Liver (tissue), 9 donors: ENCODE data around the gene CORO2A. TPM values are rescaled to one million over a fixed set of nuclear protein-coding genes. Genes with fewer than 3 reads are reported as not detected.

ENCODE experiments used
- DNase-seq: peaks from one replicate; pipeline ENCODE4 v3.0.0-alpha.2; 2017; ENCODE audit warnings: low spot score
- H3K27ac ChIP-seq, 2 donors: one replicate each; pipeline ENCODE4 v1.7.0; 2013; ENCODE audit warnings: inconsistent platforms in 2 of 2, low read length in 2 of 2, control low read depth in 1 of 2, low read depth in 1 of 2, mild to moderate bottlenecking in 1 of 2
- H3K27me3 ChIP-seq, 4 donors: one replicate each; pipeline versions ENCODE4 v1.6.1 to v1.7.0; 2013; ENCODE audit warnings: low read length in 3 of 4, inconsistent platforms in 1 of 4, mild to moderate bottlenecking in 1 of 4, moderate library complexity in 1 of 4; ENCODE audit not compliant: control insufficient read depth in 4 of 4, insufficient read depth in 4 of 4
- H3K36me3 ChIP-seq, 4 donors: one replicate each; pipeline versions ENCODE4 v1.6.1 to v1.7.0; 2013; ENCODE audit warnings: low read length in 3 of 4, mild to moderate bottlenecking in 3 of 4, low read depth in 1 of 4, moderate library complexity in 1 of 4; ENCODE audit not compliant: control insufficient read depth in 4 of 4, insufficient read depth in 3 of 4
- H3K4me1 ChIP-seq, 4 donors: one replicate each; pipeline versions ENCODE4 v1.6.1 to v1.7.0; 2013; ENCODE audit warnings: low read length in 3 of 4, mild to moderate bottlenecking in 3 of 4, moderate library complexity in 1 of 4; ENCODE audit not compliant: control insufficient read depth in 4 of 4, insufficient read depth in 4 of 4
- H3K4me3 ChIP-seq, 3 donors: one replicate each; pipeline versions ENCODE4 v1.6.1 to v1.7.0; 2013; ENCODE audit warnings: low read length in 3 of 3, control low read depth in 1 of 3, low read depth in 1 of 3, mild to moderate bottlenecking in 1 of 3
- H3K9ac ChIP-seq, 2 donors: one replicate each; pipeline ENCODE4 v1.7.0; 2013; ENCODE audit warnings: low read length in 2 of 2, mild to moderate bottlenecking in 2 of 2, moderate library complexity in 2 of 2, control low read depth in 1 of 2, low read depth in 1 of 2
- H3K9me3 ChIP-seq, 4 donors: one replicate each; pipeline versions ENCODE4 v1.6.1 to v1.7.0; 2013; ENCODE audit warnings: low read length in 3 of 4; ENCODE audit not compliant: control insufficient read depth in 4 of 4
- FOXA1 ChIP-seq: IDR thresholded peaks from 2 replicates; pipeline ENCODE4 v1.6.1; 2016; ENCODE audit warnings: antibody characterized with exemption
- FOXA2 ChIP-seq: IDR thresholded peaks from 2 replicates; pipeline ENCODE4 v1.6.1; 2016; ENCODE audit warnings: antibody characterized with exemption
- GABPA ChIP-seq, 2 donors: IDR thresholded peaks in 1 of 2; conservative IDR thresholded peaks in 1 of 2; 2 replicates each; pipeline ENCODE4 v1.6.1; 2016; ENCODE audit warnings: antibody characterized with exemption in 2 of 2, mild to moderate bottlenecking in 1 of 2, moderate library complexity in 1 of 2
- HNF4A ChIP-seq, 2 donors: conservative IDR thresholded peaks; 2 replicates each; pipeline ENCODE4 v1.6.1; 2016; ENCODE audit warnings: antibody characterized with exemption in 2 of 2, mild to moderate bottlenecking in 2 of 2
- HNF4G ChIP-seq: IDR thresholded peaks from 2 replicates; pipeline ENCODE4 v1.6.1; 2016; ENCODE audit warnings: antibody characterized with exemption
- JUND ChIP-seq, 2 donors: IDR thresholded peaks; 2 replicates each; pipeline ENCODE4 v1.6.1; 2016; ENCODE audit warnings: antibody characterized with exemption in 2 of 2
- RAD21 ChIP-seq, 2 donors: IDR thresholded peaks; 2 replicates each; pipeline ENCODE4 v1.6.1; 2016; ENCODE audit warnings: antibody characterized with exemption in 2 of 2, mild to moderate bottlenecking in 2 of 2
- RXRA ChIP-seq, 2 donors: IDR thresholded peaks; 2 replicates each; pipeline ENCODE4 v1.6.1; 2017 to 2018; ENCODE audit warnings: antibody characterized with exemption in 2 of 2, mild to moderate bottlenecking in 1 of 2
- SP1 ChIP-seq: IDR thresholded peaks from 2 replicates; pipeline ENCODE4 v1.6.1; 2018; ENCODE audit warnings: antibody characterized with exemption, mild to moderate bottlenecking
- TAF1 ChIP-seq: conservative IDR thresholded peaks from 2 replicates; pipeline ENCODE4 v1.6.1; 2016; ENCODE audit warnings: antibody characterized with exemption, mild to moderate bottlenecking
- YY1 ChIP-seq: IDR thresholded peaks from 2 replicates; pipeline ENCODE4 v1.6.1; 2016; ENCODE audit warnings: antibody characterized with exemption, mild to moderate bottlenecking
- WGBS: extraction: QIAGEN DNeasy Blood & Tissue Kit; methylation state at CpG from one replicate; pipeline ENCODE4 v1.1.7; 2013; 5-methylcytosine and 5-hydroxymethylcytosine counted together
- polyA plus RNA-seq, 2 donors: library from polyadenylated mRNA; stranded (reverse) in 1 of 2; unstranded in 1 of 2; fragments of 200-250 nt in 1 of 2; fragments of >200 nt in 1 of 2; fragmentation: Nextera tagmentation in 1 of 2; extraction: Ambion mirVana in 1 of 2; gene quantifications; one replicate each; pipeline versions ENCODE4 v1.2.1 to v1.2.3, GENCODE V29; 2013 to 2015
- total RNA-seq, 2 donors: library from RNA; depleted of rRNA; stranded (reverse); fragments of >200 nt; gene quantifications; one replicate each; pipeline ENCODE4 v1.2.3, GENCODE V29; 2014
- TF ChIP-seq, protein P1 (sequence below): IDR thresholded peaks from 2 replicates; pipeline ENCODE4 v1.6.1; 2016; ENCODE audit warnings: antibody characterized with exemption
- TF ChIP-seq, protein P2 (sequence below): IDR thresholded peaks from 2 replicates; pipeline ENCODE4 v1.6.1; 2016; ENCODE audit warnings: antibody characterized with exemption, mild to moderate bottlenecking
- TF ChIP-seq, protein P3 (sequence below): IDR thresholded peaks from 2 replicates; pipeline ENCODE4 v1.6.1; 2016; ENCODE audit warnings: antibody characterized with exemption
- TF ChIP-seq, protein P4 (sequence below): fragments of 150-350 bp; IDR thresholded peaks from 2 replicates; pipeline ENCODE4 v1.5.1; 2017; ENCODE audit warnings: improper control_type of control experiment, low read depth, low read length; ENCODE audit not compliant: missing input control
- donor health status: healthy.
- donor health status: healthy.
- donor health status: healthy.
- donor health status: healthy.
- donor health status: healthy.

The CORO2A gene
- total and polyA plus RNA-seq, 4 donors = 1.2 to 2.8 (median 1.4) TPM

DNA sequence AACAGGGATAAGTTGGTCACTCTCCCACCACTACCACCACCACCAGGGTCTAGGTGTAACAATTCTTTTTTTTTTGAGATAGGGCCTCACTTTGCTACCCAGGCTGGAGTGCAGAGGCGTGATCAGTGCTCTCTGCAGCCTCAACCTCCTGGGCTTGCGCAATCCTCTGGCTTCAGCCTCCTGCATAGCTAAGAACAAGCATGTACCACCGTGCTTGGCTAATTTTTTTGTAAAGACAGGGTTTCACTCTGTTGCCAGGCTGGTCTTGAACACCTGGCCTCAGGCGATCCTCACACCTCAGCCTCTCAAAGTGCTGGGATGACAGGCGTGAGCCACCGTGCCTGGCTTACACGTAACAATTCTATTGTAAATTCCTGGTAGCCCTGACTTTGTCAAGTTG lies 27.5 kb downstream of the CORO2A start:
- Histone ChIP-seq H3K9me3 (no peaks in the 10 kb centered on the region), H3K27me3 (no peaks in the 10 kb centered on the region), H3K9ac (no peak overlapping the region), H3K4me3 (no peak overlapping the region), H3K36me3 (no peaks in the 10 kb centered on the region), H3K27ac (no peak overlapping the region), H3K4me1 (no peaks in the 10 kb centered on the region)
- WGBS = 80% methylated on average over 7 of the region's 7 CpGs
- TF ChIP-seq FOXA2 = no peak
- no peak for TF ChIP-seq YY1
- TF ChIP-seq, protein P1, sequence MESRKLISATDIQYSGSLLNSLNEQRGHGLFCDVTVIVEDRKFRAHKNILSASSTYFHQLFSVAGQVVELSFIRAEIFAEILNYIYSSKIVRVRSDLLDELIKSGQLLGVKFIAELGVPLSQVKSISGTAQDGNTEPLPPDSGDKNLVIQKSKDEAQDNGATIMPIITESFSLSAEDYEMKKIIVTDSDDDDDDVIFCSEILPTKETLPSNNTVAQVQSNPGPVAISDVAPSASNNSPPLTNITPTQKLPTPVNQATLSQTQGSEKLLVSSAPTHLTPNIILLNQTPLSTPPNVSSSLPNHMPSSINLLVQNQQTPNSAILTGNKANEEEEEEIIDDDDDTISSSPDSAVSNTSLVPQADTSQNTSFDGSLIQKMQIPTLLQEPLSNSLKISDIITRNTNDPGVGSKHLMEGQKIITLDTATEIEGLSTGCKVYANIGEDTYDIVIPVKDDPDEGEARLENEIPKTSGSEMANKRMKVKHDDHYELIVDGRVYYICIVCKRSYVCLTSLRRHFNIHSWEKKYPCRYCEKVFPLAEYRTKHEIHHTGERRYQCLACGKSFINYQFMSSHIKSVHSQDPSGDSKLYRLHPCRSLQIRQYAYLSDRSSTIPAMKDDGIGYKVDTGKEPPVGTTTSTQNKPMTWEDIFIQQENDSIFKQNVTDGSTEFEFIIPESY = no peak
- TF ChIP-seq, protein P2, sequence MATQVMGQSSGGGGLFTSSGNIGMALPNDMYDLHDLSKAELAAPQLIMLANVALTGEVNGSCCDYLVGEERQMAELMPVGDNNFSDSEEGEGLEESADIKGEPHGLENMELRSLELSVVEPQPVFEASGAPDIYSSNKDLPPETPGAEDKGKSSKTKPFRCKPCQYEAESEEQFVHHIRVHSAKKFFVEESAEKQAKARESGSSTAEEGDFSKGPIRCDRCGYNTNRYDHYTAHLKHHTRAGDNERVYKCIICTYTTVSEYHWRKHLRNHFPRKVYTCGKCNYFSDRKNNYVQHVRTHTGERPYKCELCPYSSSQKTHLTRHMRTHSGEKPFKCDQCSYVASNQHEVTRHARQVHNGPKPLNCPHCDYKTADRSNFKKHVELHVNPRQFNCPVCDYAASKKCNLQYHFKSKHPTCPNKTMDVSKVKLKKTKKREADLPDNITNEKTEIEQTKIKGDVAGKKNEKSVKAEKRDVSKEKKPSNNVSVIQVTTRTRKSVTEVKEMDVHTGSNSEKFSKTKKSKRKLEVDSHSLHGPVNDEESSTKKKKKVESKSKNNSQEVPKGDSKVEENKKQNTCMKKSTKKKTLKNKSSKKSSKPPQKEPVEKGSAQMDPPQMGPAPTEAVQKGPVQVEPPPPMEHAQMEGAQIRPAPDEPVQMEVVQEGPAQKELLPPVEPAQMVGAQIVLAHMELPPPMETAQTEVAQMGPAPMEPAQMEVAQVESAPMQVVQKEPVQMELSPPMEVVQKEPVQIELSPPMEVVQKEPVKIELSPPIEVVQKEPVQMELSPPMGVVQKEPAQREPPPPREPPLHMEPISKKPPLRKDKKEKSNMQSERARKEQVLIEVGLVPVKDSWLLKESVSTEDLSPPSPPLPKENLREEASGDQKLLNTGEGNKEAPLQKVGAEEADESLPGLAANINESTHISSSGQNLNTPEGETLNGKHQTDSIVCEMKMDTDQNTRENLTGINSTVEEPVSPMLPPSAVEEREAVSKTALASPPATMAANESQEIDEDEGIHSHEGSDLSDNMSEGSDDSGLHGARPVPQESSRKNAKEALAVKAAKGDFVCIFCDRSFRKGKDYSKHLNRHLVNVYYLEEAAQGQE = no peak
- TF ChIP-seq SP1 = no peak
- TF ChIP-seq, protein P3, sequence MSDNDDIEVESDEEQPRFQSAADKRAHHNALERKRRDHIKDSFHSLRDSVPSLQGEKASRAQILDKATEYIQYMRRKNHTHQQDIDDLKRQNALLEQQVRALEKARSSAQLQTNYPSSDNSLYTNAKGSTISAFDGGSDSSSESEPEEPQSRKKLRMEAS = no peak
- no peak for TF ChIP-seq JUND (IDR thresholded peaks at IDR 0.05)
- TF ChIP-seq, protein P4, sequence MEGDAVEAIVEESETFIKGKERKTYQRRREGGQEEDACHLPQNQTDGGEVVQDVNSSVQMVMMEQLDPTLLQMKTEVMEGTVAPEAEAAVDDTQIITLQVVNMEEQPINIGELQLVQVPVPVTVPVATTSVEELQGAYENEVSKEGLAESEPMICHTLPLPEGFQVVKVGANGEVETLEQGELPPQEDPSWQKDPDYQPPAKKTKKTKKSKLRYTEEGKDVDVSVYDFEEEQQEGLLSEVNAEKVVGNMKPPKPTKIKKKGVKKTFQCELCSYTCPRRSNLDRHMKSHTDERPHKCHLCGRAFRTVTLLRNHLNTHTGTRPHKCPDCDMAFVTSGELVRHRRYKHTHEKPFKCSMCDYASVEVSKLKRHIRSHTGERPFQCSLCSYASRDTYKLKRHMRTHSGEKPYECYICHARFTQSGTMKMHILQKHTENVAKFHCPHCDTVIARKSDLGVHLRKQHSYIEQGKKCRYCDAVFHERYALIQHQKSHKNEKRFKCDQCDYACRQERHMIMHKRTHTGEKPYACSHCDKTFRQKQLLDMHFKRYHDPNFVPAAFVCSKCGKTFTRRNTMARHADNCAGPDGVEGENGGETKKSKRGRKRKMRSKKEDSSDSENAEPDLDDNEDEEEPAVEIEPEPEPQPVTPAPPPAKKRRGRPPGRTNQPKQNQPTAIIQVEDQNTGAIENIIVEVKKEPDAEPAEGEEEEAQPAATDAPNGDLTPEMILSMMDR = no peak
- no peak for TF ChIP-seq HNF4G
- TF ChIP-seq RAD21 (IDR thresholded peaks at IDR 0.05) = no peak
- TF ChIP-seq TAF1 = no peak
- no peak for TF ChIP-seq FOXA1
- no peak for TF ChIP-seq GABPA (IDR thresholded peaks at IDR 0.05 in 1 of 2, conservative IDR thresholded peaks at IDR 0.05 in 1 of 2)
- no peak for DNase-seq

DNA sequence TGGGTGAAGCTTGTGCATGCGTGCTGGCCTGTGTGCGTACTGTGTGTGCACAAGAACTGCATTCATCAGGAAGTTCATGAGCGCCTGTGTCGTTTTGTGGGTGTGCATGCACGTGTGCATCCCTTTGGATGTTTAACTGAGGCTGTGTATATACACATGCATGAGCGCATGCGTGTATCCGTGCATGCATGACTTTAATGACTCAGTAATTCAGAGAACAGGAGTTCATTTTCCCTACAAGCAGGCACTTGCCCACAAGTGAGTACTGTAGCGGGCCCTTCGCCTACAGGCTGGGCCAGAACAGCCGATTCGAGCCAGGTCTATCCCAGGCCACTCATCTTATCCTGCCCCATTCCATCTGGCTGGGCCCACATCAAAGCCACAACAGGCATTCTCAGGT lies 29.8 kb downstream of the CORO2A start:
- no peak for DNase-seq
- no peaks in the 10 kb centered on the region for H3K36me3 ChIP-seq
- no peak overlapping the region for H3K9ac ChIP-seq
- no peak overlapping the region for H3K4me3 ChIP-seq
- 96% methylated on average over 12 of the region's 12 CpGs for WGBS
- no peaks in the 10 kb centered on the region for H3K9me3 ChIP-seq
- TF ChIP-seq, protein P1 = no peak
- TF ChIP-seq HNF4A (conservative IDR thresholded peaks at IDR 0.05) (no peak), RXRA (IDR thresholded peaks at IDR 0.05) (no peak)
- no peaks in the 10 kb centered on the region for H3K27me3 ChIP-seq
- H3K4me1 ChIP-seq = peaks cover 4 to 17% (median 14%) of the 10 kb centered on the region in 4 donors
- no peak overlapping the region for H3K27ac ChIP-seq
